ENCODE measurements around the gene MPP4. TPM values are rescaled to one million over a fixed set of nuclear protein-coding genes. Genes with fewer than 3 reads are reported as not detected.

The MPP4 gene
- total and polyA plus RNA-seq, 9 of the 15 experiments (the other 6 are each of a cell fraction or from before 2014, with no cell fraction given) = 0.03 to 0.08 TPM; not detected in 7

DNA sequence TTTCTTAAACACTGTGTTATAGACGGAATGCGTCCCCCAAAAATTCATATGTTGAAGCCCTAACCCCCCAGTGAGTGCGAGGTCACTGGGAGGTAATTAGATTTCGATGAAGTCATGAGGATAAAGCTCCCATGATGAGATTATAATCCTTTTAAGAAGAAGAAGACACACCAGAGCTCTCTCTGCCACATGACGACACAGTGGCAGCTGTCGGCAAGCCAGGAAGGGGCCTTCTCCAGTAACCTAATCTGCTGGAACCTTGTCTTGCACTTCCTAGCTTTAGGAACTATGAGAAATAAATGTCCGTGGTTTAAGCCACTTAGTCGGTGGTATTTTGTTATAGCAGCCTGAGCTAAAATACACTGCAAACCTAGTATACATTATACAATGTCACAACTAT is 67.4 kb downstream of the MPP4 start (continued):
- TF ChIP-seq LCOR (CRISPR knock-in tag; IDR thresholded peaks at IDR 0.05) = no peak
- TF ChIP-seq, protein P1, sequence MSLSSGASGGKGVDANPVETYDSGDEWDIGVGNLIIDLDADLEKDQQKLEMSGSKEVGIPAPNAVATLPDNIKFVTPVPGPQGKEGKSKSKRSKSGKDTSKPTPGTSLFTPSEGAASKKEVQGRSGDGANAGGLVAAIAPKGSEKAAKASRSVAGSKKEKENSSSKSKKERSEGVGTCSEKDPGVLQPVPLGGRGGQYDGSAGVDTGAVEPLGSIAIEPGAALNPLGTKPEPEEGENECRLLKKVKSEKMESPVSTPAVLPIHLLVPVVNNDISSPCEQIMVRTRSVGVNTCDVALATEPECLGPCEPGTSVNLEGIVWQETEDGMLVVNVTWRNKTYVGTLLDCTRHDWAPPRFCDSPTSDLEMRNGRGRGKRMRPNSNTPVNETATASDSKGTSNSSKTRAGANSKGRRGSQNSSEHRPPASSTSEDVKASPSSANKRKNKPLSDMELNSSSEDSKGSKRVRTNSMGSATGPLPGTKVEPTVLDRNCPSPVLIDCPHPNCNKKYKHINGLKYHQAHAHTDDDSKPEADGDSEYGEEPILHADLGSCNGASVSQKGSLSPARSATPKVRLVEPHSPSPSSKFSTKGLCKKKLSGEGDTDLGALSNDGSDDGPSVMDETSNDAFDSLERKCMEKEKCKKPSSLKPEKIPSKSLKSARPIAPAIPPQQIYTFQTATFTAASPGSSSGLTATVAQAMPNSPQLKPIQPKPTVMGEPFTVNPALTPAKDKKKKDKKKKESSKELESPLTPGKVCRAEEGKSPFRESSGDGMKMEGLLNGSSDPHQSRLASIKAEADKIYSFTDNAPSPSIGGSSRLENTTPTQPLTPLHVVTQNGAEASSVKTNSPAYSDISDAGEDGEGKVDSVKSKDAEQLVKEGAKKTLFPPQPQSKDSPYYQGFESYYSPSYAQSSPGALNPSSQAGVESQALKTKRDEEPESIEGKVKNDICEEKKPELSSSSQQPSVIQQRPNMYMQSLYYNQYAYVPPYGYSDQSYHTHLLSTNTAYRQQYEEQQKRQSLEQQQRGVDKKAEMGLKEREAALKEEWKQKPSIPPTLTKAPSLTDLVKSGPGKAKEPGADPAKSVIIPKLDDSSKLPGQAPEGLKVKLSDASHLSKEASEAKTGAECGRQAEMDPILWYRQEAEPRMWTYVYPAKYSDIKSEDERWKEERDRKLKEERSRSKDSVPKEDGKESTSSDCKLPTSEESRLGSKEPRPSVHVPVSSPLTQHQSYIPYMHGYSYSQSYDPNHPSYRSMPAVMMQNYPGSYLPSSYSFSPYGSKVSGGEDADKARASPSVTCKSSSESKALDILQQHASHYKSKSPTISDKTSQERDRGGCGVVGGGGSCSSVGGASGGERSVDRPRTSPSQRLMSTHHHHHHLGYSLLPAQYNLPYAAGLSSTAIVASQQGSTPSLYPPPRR (CRISPR knock-in tag; IDR thresholded peaks at IDR 0.05; ENCODE audit: borderline replicate concordance) = no peak
- TF ChIP-seq GTF2F1 (IDR thresholded peaks at IDR 0.05; ENCODE audit: low read depth, low read length) = no peak
- TF ChIP-seq ZNF121 (CRISPR knock-in tag; conservative IDR thresholded peaks at IDR 0.05) = no peak
- no peak for TF ChIP-seq PURB (CRISPR knock-in tag; IDR thresholded peaks at IDR 0.05; ENCODE audit: low read depth)

DNA sequence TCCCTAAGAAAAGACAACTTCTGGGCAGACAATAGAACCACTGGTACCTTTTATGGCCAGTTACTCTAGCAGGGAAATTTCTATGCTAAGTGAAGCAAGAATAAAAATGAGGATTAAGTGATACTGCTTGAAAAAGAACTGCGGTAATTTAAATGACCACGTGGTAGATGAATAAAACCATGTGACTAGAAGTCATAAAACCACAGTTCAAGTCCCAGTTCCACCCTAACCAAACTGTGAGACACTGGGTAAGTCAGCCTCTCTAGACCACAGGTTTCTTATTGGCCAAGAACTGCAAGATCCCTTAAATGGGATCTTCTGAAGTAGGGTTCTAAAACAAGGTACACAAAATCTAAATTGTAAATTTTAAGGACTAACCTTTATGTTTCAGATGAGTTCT is 67.9 kb downstream of the MPP4 start:
- no peaks in the 10 kb centered on the region for H3K27me3 ChIP-seq (ENCODE audit: control insufficient read depth in 2 of 2, insufficient read depth in 2 of 2, low read length in 2 of 2)
- no peak overlapping the region for H3K27ac ChIP-seq (ENCODE audit: extremely low read depth, low read depth, low read length)
- no peak overlapping the region for H3K4me2 ChIP-seq (ENCODE audit: insufficient read depth, low read length)
- WGBS (ENCODE audit: insufficient coverage, low coverage, missing lambda C conversion rate) = 63% methylated on average over 2 of the region's 2 CpGs
- H3K79me2 ChIP-seq (ENCODE audit: control insufficient read depth, insufficient read depth, low read length) = no peaks in the 10 kb centered on the region
- no peaks in the 10 kb centered on the region for H3K9me3 ChIP-seq (replicated peaks; ENCODE audit: control insufficient read depth, insufficient read depth, low read depth, low read length)
- no peaks in the 10 kb centered on the region for H4K20me1 ChIP-seq (replicated peaks; ENCODE audit: control insufficient read depth, insufficient read depth, low read length)
- no peak overlapping the region for H3K4me3 ChIP-seq
- in situ Hi-C loops (cut with MboI) (no loop called here), intact Hi-C loops (cut with micrococcal nuclease) (no loop called here)
- H3K9me1 ChIP-seq (ENCODE audit: control insufficient read depth, insufficient read depth, low read length) = no peaks in the 10 kb centered on the region
- no peak for DNase-seq (ENCODE audit: extremely low read depth in 1 of 4, low spot score in 3 of 4)
- no peak for FAIRE-seq
- no peak overlapping the region for H3K9ac ChIP-seq (ENCODE audit: insufficient read depth in 1 of 2, low read depth in 2 of 2, low read length in 2 of 2)
- H3K36me3 ChIP-seq (ENCODE audit: control insufficient read depth, insufficient read depth, low read length) = peaks cover 27% of the 10 kb centered on the region; the same call in 1 of the 3 replicates
- ATAC-seq = no peak
- H2AFZ ChIP-seq (ENCODE audit: low read depth, low read length) = no peak overlapping the region
- CTCF ChIA-PET (ENCODE audit: low intra/inter-chr PET ratio) = interaction anchor here (0.6 kb wide), 1 partner anchor 92 kb away, joined by 3 read pairs; no protein-coding TSS in a partner anchor
- no TSS peak for BruUV-seq (replicated peaks)
- H3K4me1 ChIP-seq (replicated peaks in 1 of 2; ENCODE audit: control insufficient read depth in 2 of 2, insufficient read depth in 2 of 2, low read length in 2 of 2) = no peaks in the 10 kb centered on the region; a peak in 1 of 5 replicates
- POLR2A ChIA-PET = interaction anchor here (1.5 to 1.7 kb wide), 2 partner anchors 11 to 12 kb away, joined by 3 to 4 read pairs; partner anchors contain the start of gene TMEM237
- TF ChIP-seq HDAC2 (IDR thresholded peaks at IDR 0.05) (no peak), ZNF77 (CRISPR knock-in tag; IDR thresholded peaks at IDR 0.05) (no peak), SMAD1 (IDR thresholded peaks at IDR 0.05; ENCODE audit: low read depth, low read length, partially characterized antibody) (no peak), CHD4 (IDR thresholded peaks at IDR 0.05; ENCODE audit: insufficient read depth, insufficient replicate concordance, low read depth, low read length, poor library complexity, severe bottlenecking) (no peak), FOXP1 (CRISPR knock-in tag; IDR thresholded peaks at IDR 0.05) (no peak), KAT7 (CRISPR knock-in tag; IDR thresholded peaks at IDR 0.05; ENCODE audit: borderline replicate concordance) (no peak)
- TF ChIP-seq, protein P2, sequence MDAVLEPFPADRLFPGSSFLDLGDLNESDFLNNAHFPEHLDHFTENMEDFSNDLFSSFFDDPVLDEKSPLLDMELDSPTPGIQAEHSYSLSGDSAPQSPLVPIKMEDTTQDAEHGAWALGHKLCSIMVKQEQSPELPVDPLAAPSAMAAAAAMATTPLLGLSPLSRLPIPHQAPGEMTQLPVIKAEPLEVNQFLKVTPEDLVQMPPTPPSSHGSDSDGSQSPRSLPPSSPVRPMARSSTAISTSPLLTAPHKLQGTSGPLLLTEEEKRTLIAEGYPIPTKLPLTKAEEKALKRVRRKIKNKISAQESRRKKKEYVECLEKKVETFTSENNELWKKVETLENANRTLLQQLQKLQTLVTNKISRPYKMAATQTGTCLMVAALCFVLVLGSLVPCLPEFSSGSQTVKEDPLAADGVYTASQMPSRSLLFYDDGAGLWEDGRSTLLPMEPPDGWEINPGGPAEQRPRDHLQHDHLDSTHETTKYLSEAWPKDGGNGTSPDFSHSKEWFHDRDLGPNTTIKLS (IDR thresholded peaks at IDR 0.05; ENCODE audit: borderline replicate concordance, low read depth) = no peak

Measured in K562 (cell line).